HG03103 (cell line): ENCODE data around the gene EXOC4.

Experiments used
- ATAC-seq: cut with Tn5 transposase; IDR thresholded peaks from one replicate; pipeline ENCODE4 v1.9.1; 2021; ENCODE audit warnings: low read depth; ENCODE audit not compliant: unreplicated experiment

The EXOC4 gene

GRCh38 chr7:133801341-133801740 lies 548.5 kb downstream of the EXOC4 start:
- ATAC-seq, result no peak

- ATAC-seq, result no peak
Observed at GRCh38 chr7:133804127-133804526, 551.2 kb downstream of the EXOC4 start.

GRCh38 chr7:133805426-133805825 lies 552.5 kb downstream of the EXOC4 start:
- no peak for ATAC-seq

- ATAC-seq, result no peak
Observed at GRCh38 chr7:133807624-133808492, 555.0 kb downstream of the EXOC4 start.

GRCh38 chr7:133808493-133808866 lies 555.6 kb downstream of the EXOC4 start:
- no peak for ATAC-seq

- no peak for ATAC-seq
Observed at GRCh38 chr7:133812877-133813276, 560.0 kb downstream of the EXOC4 start.

GRCh38 chr7:133815611-133816210 lies 562.8 kb downstream of the EXOC4 start:
- ATAC-seq, result no peak

GRCh38 chr7:133819695-133820094 lies 566.8 kb downstream of the EXOC4 start:
- ATAC-seq, result no peak

- no peak for ATAC-seq
Observed at GRCh38 chr7:133820584-133820983, 567.7 kb downstream of the EXOC4 start.

- no peak for ATAC-seq
Observed at GRCh38 chr7:133821171-133821570, 568.3 kb downstream of the EXOC4 start.

GRCh38 chr7:133822001-133822641 lies 569.2 kb downstream of the EXOC4 start:
- no peak for ATAC-seq

GRCh38 chr7:133822868-133823552 lies 570.1 kb downstream of the EXOC4 start:
- ATAC-seq, result no peak

- ATAC-seq, result no peak
Observed at GRCh38 chr7:133824132-133824531, 571.3 kb downstream of the EXOC4 start.

GRCh38 chr7:133827707-133828623 lies 575.1 kb downstream of the EXOC4 start:
- ATAC-seq, result no peak

- ATAC-seq, result no peak
Observed at GRCh38 chr7:133828906-133829305, 576.0 kb downstream of the EXOC4 start.

GRCh38 chr7:133829336-133829897 lies 576.5 kb downstream of the EXOC4 start:
- no peak for ATAC-seq

- no peak for ATAC-seq
Observed at GRCh38 chr7:133830081-133830480, 577.2 kb downstream of the EXOC4 start.

GRCh38 chr7:133836666-133837065 lies 583.8 kb downstream of the EXOC4 start:
- no peak for ATAC-seq

GRCh38 chr7:133837224-133837623 lies 584.3 kb downstream of the EXOC4 start:
- no peak for ATAC-seq

GRCh38 chr7:133839121-133839520 lies 586.2 kb downstream of the EXOC4 start:
- no peak for ATAC-seq
